NCI-H510A (cell line): ENCODE results near the gene CUX1.

Experiments
- DNase-seq: peaks from one replicate; lab custom pipeline; 2025; lab: John Stamatoyannopoulos, UW

Gene CUX1

DNA sequence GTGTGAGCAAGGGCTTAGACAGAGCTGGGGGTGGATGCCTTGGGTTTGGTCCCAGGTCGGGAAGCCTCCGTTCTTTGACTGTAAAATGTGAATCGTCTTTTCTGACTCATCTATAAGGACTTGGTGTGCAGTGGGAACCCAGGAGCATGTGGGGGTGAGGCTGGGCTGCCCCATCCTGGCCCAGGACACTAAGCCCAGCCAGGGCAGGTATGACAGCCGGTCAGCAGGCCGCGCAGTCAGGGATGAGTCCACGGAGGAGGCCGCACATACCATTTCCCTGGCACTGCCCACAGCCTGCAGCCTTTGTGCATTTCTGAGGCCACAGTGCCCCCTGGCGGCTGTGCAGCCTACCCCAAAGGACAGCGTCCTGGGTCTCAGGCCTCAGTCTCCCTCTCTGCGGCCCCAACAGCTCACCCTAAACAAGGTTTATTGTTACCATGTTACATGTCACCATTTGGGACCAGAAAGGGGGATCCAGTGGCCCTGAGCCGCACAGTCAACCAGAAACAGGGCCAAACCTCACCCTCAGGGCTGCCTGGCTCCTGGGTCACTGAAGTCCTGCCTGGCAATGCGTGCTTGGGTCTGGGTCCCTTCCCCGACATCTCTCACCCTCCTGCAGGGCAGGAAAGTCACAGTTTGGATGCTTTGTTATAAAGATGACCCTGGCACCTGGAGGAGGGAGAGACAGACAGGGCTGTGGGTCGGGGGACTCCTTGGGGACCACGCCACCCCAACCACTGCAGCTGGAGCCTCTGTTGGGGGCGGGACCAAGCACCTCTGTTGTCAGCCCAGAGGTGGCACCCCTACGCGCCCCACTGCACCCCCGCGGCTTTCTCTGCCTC lies 454.9 kb downstream of the CUX1 start:
- no peak for DNase-seq

GRCh38 chr7:102272917-102273748 lies 455.7 kb downstream of the CUX1 start:
- no peak for DNase-seq

DNA sequence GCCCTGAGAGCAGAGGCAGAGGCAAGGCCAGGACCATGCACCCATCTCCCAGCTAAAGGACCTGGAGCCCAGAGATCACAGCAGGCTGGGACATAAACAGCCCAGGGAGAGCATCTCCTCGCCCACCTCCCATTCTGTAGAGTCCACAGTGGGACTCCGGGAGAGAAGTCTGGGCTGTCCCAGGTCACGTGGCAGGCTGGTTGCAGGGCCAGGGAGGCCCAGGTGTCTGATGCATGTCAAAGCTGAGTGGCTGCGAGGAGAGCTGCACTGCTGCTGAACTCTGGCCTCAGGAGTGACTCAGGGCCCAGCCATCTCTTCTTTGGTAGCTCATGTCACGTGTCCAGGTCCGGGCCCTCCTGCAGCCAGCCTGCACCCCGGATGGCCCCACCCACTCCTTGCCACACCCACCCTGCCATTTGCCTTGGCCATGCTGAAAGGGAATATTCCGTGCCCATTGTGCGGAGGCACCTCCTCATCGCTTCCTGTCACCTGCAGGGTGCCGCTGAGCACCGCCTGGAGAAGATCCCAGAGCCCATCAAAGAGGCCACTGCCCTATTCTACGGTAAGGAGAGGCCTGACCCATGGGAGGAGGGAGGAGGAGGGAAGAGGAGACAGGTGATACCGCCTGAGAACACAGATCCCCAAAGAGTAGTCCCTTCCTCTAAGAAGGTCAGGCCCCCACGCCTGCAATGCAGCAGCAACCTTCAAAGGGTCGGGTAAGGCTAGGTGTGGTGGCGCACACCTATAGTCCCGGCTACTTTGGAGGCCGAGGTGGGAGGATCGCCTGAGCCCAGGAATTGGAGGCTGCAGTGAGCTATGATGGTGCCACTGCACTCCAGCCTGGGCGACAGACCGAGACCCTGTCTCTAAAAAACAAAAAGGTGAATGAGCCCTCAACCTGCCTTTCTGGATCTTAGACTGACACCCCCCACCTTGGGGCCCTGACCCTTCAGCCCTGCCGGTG lies 456.6 kb downstream of the CUX1 start:
- peak; percentile 36 for DNase-seq

DNA sequence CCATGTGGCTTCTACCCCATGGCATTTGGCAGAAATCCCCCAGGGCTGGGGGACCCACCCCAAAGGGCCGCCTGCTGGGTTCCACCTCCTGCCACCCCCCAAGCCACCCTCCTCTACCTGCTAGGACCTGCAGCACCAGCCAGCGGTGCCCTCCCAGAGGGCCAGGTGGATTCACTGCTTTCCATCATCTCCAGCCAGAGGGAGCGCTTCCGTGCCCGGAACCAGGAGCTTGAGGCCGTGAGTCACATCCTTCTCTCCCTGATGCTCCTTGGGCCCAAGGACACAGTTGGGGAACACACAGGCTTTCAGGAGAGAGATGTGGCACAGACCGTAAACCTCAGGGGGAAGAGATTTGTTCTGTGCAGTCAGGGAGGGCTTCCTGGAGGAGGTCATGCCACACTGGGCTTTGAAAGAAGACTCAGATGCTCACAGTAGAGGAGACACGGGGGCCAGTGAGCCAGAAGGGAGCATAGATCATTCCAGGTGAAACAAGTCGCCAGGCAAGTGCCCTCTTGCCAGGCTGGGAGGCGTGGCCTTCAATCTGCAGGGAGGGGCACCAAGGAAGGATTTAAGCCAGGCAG lies 457.8 kb downstream of the CUX1 start:
- no peak for DNase-seq

- DNase-seq: no peak
Observed at GRCh38 chr7:102277901-102278300, 460.5 kb downstream of the CUX1 start.

- no peak for DNase-seq
Observed at GRCh38 chr7:102279537-102280400, 462.3 kb downstream of the CUX1 start.

- DNase-seq: no peak
Observed at GRCh38 chr7:102280521-102280920, 463.1 kb downstream of the CUX1 start.

GRCh38 chr7:102281785-102282184 lies 464.4 kb downstream of the CUX1 start:
- no peak for DNase-seq

GRCh38 chr7:102282465-102283362 lies 465.3 kb downstream of the CUX1 start:
- DNase-seq: no peak

GRCh38 chr7:102283477-102284189 lies 466.2 kb downstream of the CUX1 start:
- DNase-seq: no peak

DNA sequence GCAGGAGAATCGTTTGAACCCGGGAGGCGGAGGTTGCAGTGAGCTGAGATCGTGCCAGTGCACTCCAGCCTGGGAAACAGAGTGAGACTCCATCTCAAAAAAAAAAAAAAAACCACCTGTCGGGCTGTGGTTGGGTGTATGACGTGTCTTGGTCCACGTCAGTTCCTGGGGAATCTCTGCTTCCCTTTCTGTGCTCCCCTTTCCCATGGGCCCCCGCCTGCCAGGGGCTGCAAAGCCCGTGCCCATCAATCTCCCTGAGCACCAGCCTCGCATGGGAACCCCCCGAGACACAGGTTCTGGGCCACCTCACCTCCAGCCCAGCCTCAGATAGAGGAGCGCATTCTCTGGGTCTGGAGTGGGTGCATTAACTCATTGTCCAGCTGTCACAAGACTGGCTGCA lies 467.0 kb downstream of the CUX1 start:
- no peak for DNase-seq

- no peak for DNase-seq
Observed at GRCh38 chr7:102284891-102285539, 467.6 kb downstream of the CUX1 start.

DNA sequence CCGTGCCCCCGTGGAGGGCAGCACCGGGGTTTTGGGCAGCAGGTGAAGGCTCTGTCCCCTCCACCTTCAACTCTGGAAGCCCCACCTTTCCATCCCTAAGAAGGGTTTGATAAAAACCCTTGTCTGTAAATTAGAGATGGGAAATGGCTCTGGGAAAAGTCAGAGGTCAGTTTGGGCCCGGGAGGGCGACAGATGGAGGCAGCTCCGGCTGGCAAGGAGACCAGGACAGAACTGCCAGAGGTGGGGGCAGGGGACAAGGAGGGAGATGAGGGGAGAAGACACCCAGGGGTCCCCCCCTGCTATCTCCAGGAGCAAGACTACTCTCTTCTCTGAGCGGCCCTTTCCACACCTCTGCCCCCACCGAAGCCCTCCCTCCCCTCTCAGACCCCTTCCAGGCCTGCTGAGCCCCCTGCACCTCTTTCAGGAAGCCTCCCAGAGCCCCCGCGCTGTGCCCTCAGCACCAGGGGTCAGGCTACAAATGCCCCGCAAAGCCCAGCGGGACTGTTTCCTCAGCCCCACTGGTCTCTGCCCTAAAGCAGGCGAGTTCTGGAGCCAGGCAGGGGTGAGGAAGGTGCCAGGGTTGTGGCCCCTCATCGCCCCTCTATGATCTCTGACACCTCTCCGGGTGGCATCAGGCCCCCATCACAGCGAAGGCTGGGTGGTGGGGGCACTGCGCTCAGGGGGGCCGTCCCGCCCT lies 468.3 kb downstream of the CUX1 start:
- DNase-seq: no peak

GRCh38 chr7:102286237-102287110 lies 469.0 kb downstream of the CUX1 start, which contains the start of gene SH2B2:
Gene SH2B2 (plus strand): TSS chr7:102286868. CDS start chr7:102300551, 13,683 bp downstream.
- DNase-seq: peak; percentile 43

GRCh38 chr7:102287111-102287980 lies 469.9 kb downstream of the CUX1 start:
- DNase-seq: no peak

- no peak for DNase-seq
Observed at GRCh38 chr7:102287981-102288278, 470.5 kb downstream of the CUX1 start.
